Measurements from ENCODE around the gene RGS14. TPM values are rescaled to one million over a fixed set of nuclear protein-coding genes. Genes with fewer than 3 reads are reported as not detected.

Gene RGS14
- total RNA-seq, 1 donor from 2014 or later, result 16.6 TPM

- no peak for TF ChIP-seq CTCF (conservative IDR thresholded peaks at IDR 0.05)
- no peaks in the 10 kb centered on the region for H3K9me3 Mint-ChIP-seq
- peaks cover 16% of the 10 kb centered on the region for H3K4me1 Mint-ChIP-seq (ENCODE audit: unreplicated experiment)
- no peaks in the 10 kb centered on the region for H3K27me3 Mint-ChIP-seq
- H3K4me3 Mint-ChIP-seq, result peak overlapping the region; percentile 90
- H3K27ac Mint-ChIP-seq, result peak overlapping the region; percentile 81
- DNase-seq (ENCODE audit: extremely low spot score, unreplicated experiment), result no peak
- H3K36me3 Mint-ChIP-seq, result peaks cover 7% of the 10 kb centered on the region
Measured at GRCh38 chr5:177310757-177311391, 46.9 kb upstream of the RGS14 start.

- Mint-ChIP-seq H3K9me3 (no peaks in the 10 kb centered on the region), H3K27ac (no peak overlapping the region), H3K27me3 (no peaks in the 10 kb centered on the region), H3K4me1 (ENCODE audit: unreplicated experiment) (peaks cover 13% of the 10 kb centered on the region), H3K4me3 (peak overlapping the region; percentile 86), H3K36me3 (peaks cover 9% of the 10 kb centered on the region)
- TF ChIP-seq CTCF (conservative IDR thresholded peaks at IDR 0.05), result no peak
- DNase-seq (ENCODE audit: extremely low spot score, unreplicated experiment), result no peak
Measured at GRCh38 chr5:177311392-177311722, 46.4 kb upstream of the RGS14 start.

GRCh38 chr5:177311723-177312648 lies 45.7 kb upstream of the RGS14 start, which contains the start of gene MXD3:
MXD3 (minus strand) TSS chr5:177311898; CDS start chr5:177311830, 68 bp downstream.
- peaks cover 5% of the 10 kb centered on the region for H3K36me3 Mint-ChIP-seq
- H3K27me3 Mint-ChIP-seq, result no peaks in the 10 kb centered on the region
- no peak for TF ChIP-seq CTCF (conservative IDR thresholded peaks at IDR 0.05)
- no peaks in the 10 kb centered on the region for H3K9me3 Mint-ChIP-seq
- peak within 1 kb of the TSS; percentile 90 for H3K4me3 Mint-ChIP-seq
- DNase-seq (ENCODE audit: extremely low spot score, unreplicated experiment), result peak; percentile 96
- H3K27ac Mint-ChIP-seq, result peak within 1 kb of the TSS; percentile 84
- H3K4me1 Mint-ChIP-seq (ENCODE audit: unreplicated experiment), result peaks cover 10% of the 10 kb centered on the region

GRCh38 chr5:177312649-177313181 lies 45.0 kb upstream of the RGS14 start:
- peaks cover 9% of the 10 kb centered on the region for H3K4me1 Mint-ChIP-seq (ENCODE audit: unreplicated experiment)
- no peaks in the 10 kb centered on the region for H3K27me3 Mint-ChIP-seq
- H3K36me3 Mint-ChIP-seq, result peaks cover 5% of the 10 kb centered on the region
- peak overlapping the region; percentile 86 for H3K4me3 Mint-ChIP-seq
- peak overlapping the region; percentile 84 for H3K27ac Mint-ChIP-seq
- TF ChIP-seq CTCF (conservative IDR thresholded peaks at IDR 0.05), result no peak
- no peaks in the 10 kb centered on the region for H3K9me3 Mint-ChIP-seq
- peak; percentile 75 for DNase-seq (ENCODE audit: extremely low spot score, unreplicated experiment)

GRCh38 chr5:177313561-177314259 lies 44.0 kb upstream of the RGS14 start:
- H3K4me1 Mint-ChIP-seq (ENCODE audit: unreplicated experiment), result peaks cover 9% of the 10 kb centered on the region
- peaks cover 5% of the 10 kb centered on the region for H3K36me3 Mint-ChIP-seq
- no peak for DNase-seq (ENCODE audit: extremely low spot score, unreplicated experiment)
- H3K27ac Mint-ChIP-seq, result no peak overlapping the region
- no peaks in the 10 kb centered on the region for H3K9me3 Mint-ChIP-seq
- H3K4me3 Mint-ChIP-seq, result peak overlapping the region; percentile 22
- H3K27me3 Mint-ChIP-seq, result no peaks in the 10 kb centered on the region
- TF ChIP-seq CTCF (conservative IDR thresholded peaks at IDR 0.05), result no peak

Measured in type B pancreatic cell (in vitro differentiated cells).